HepG2 (cell line): Measurements from ENCODE around the gene EMP2. TPM values are rescaled to one million over a fixed set of nuclear protein-coding genes. Genes with fewer than 3 reads are reported as not detected.
A peak's percentile ranks its signal among the peaks of the same experiment; 100 is the strongest.

Experiments
- ATAC-seq: fragments of 200-7000 bp; cut with Tn5 transposase; 3 replicates; pipeline ENCODE4 v1.9.1; 2020; ENCODE audit warnings: mild to moderate bottlenecking, moderate library complexity
- BruUV-seq: library from RNA; stranded (reverse); fragments of 400-500 nt; replicated peaks from 2 replicates; lab custom pipeline; 2021; lab: Mats Ljungman, UMichigan
- CTCF ChIA-PET: fragments of 300-600 bp; formaldehyde crosslinking; extraction: SDS; loops from one replicate; lab custom pipeline; 2021; ENCODE audit warnings: low total read pairs, inconsistent platforms, low intra/inter-chr PET ratio; lab: Yijun Ruan, JAX
- POLR2A ChIA-PET: fragments of 350-600 bp; sonication (Branson Sonifier 250); formaldehyde crosslinking; loops from one replicate; lab custom pipeline; 2020; ENCODE audit warnings: antibody characterized with exemption, inconsistent platforms; lab: Yijun Ruan, JAX
- DNase-seq: peaks from one replicate; pipeline ENCODE4 v3.0.0-alpha.2; 2015; ENCODE audit warnings: low spot score
- FAIRE-seq: peaks from 3 replicates; lab custom pipeline; 2011; peaks lifted over from hg19 to GRCh38; lab: Jason Lieb, UNC
- H2AFZ ChIP-seq: one replicate; pipeline ENCODE4 v1.6.1; 2011; ENCODE audit warnings: low read length, inconsistent platforms
- H3K27ac ChIP-seq: fragments of 300-600 bp; 3 replicates; pipeline ENCODE4 v1.8.0; 2011; ENCODE audit warnings: mixed run types, mild to moderate bottlenecking, mixed read lengths, low read length, inconsistent platforms; ENCODE audit not compliant: insufficient read depth; ENCODE audit errors: extremely low read length
- H3K27me3 ChIP-seq, 2 experiments: fragments of 200-600 bp in 1 of 2; 2 replicates in 1 of 2; 3 replicates in 1 of 2; pipeline versions ENCODE4 v1.6.0 to v1.8.0; 2011; ENCODE audit warnings: low read length in 2 of 2, mild to moderate bottlenecking in 2 of 2, moderate library complexity in 2 of 2, inconsistent platforms in 1 of 2; ENCODE audit not compliant: insufficient read depth in 2 of 2, control insufficient read depth in 1 of 2
- H3K36me3 ChIP-seq, 2 experiments: fragments of 200-600 bp in 1 of 2; replicated peaks in 1 of 2; 2 replicates in 1 of 2; 3 replicates in 1 of 2; pipeline versions ENCODE4 v1.5.1 to v1.8.0; 2011; ENCODE audit warnings: low read length in 2 of 2, inconsistent platforms in 1 of 2; ENCODE audit not compliant: insufficient read depth in 2 of 2, control insufficient read depth in 1 of 2
- H3K4me1 ChIP-seq: 2 replicates; pipeline ENCODE4 v1.5.1; 2012; ENCODE audit warnings: low read length, inconsistent platforms; ENCODE audit not compliant: insufficient read depth
- H3K4me2 ChIP-seq: 2 replicates; pipeline ENCODE4 v1.6.0; 2011; ENCODE audit warnings: low read depth, low read length, inconsistent platforms
- H3K4me3 ChIP-seq, 3 experiments: fragments of 200-600 bp in 1 of 3; sonication (generic), shearing (Covaris generic) in 1 of 3; replicated peaks in 1 of 3; 2 replicates each; pipeline ENCODE4 v1.5.1; 2011 to 2016; ENCODE audit warnings: low read length in 3 of 3, inconsistent platforms in 2 of 3, low read depth in 2 of 3, mild to moderate bottlenecking in 2 of 3, control low read depth in 1 of 3, mixed read lengths in 1 of 3; ENCODE audit not compliant: insufficient read depth in 1 of 3
- H3K79me2 ChIP-seq: one replicate; pipeline ENCODE4 v1.6.1; 2011; ENCODE audit warnings: low read length, inconsistent platforms; ENCODE audit not compliant: insufficient read depth
- H3K9ac ChIP-seq: 2 replicates; pipeline ENCODE4 v1.6.0; 2011; ENCODE audit warnings: mild to moderate bottlenecking, low read depth, low read length, inconsistent platforms; ENCODE audit not compliant: insufficient read depth
- H3K9me3 ChIP-seq: 2 replicates; pipeline ENCODE4 v1.5.1; 2012; ENCODE audit warnings: mild to moderate bottlenecking, low read length
- H4K20me1 ChIP-seq: 2 replicates; pipeline ENCODE4 v1.6.0; 2011; ENCODE audit warnings: inconsistent platforms, mild to moderate bottlenecking, low read length, moderate library complexity; ENCODE audit not compliant: insufficient read depth
- CEBPG ChIP-seq: IDR thresholded peaks from 2 replicates; pipeline ENCODE4 v1.6.1; 2016
- FOXJ3 ChIP-seq: sonication (generic); formaldehyde crosslinking; IDR thresholded peaks from 2 replicates; pipeline ENCODE4 v1.4.0; 2020; ENCODE audit warnings: missing genetic modification reagents, mild to moderate bottlenecking, borderline replicate concordance
- GTF2F1 ChIP-seq: fragments of 150-350 bp; IDR thresholded peaks from 2 replicates; pipeline ENCODE4 v1.6.1; 2014; ENCODE audit warnings: low read length
- TCF7L2 ChIP-seq: IDR thresholded peaks from 2 replicates; pipeline ENCODE4 v1.6.1; 2011; ENCODE audit warnings: mild to moderate bottlenecking, low read depth, low read length, moderate library complexity
- XBP1 ChIP-seq: sonication (generic); formaldehyde crosslinking; IDR thresholded peaks from 2 replicates; pipeline ENCODE4 v1.5.0; 2020; ENCODE audit warnings: missing genetic modification reagents
- ZNF101 ChIP-seq: sonication (generic); formaldehyde crosslinking; IDR thresholded peaks from 2 replicates; pipeline ENCODE4 v1.4.0; 2020; ENCODE audit warnings: mild to moderate bottlenecking, low read depth, missing genetic modification reagents, borderline replicate concordance
- ZNF121 ChIP-seq: sonication (generic); formaldehyde crosslinking; IDR thresholded peaks from 2 replicates; pipeline ENCODE4 v1.5.0; 2020; ENCODE audit warnings: mild to moderate bottlenecking, missing genetic modification reagents
- ZNF589 ChIP-seq: sonication (generic); formaldehyde crosslinking; conservative IDR thresholded peaks from 2 replicates; pipeline ENCODE4 v1.8.0; 2022; ENCODE audit warnings: mild to moderate bottlenecking, moderate library complexity, missing genetic modification reagents
- ZNF773 ChIP-seq: sonication (generic); formaldehyde crosslinking; IDR thresholded peaks from 2 replicates; pipeline ENCODE4 v1.4.0; 2020; ENCODE audit warnings: missing genetic modification reagents, borderline replicate concordance
- ZNF879 ChIP-seq: sonication (generic); formaldehyde crosslinking; IDR thresholded peaks from 2 replicates; pipeline ENCODE4 v1.8.1; 2023; ENCODE audit warnings: missing genetic modification reagents
- WGBS: methylation state at CpG from one replicate; pipeline ENCODE4 v1.1.6; 2017; ENCODE audit warnings: low lambda C conversion rate; 5-methylcytosine and 5-hydroxymethylcytosine counted together
- in situ Hi-C: cut with HindIII; loops from 2 replicates; pipeline ENCODE4 v1.10.0; 2017; ENCODE audit warnings: low pct_unique_long_range_greater_than_20kb; ENCODE audit not compliant: extremely low pct_ligation_motif_present
- intact Hi-C: fragments of 100-400 bp; cut with micrococcal nuclease; formaldehyde crosslinking; loops from one replicate; pipeline ENCODE4 v1.10.0; 2022; ENCODE audit not compliant: unreplicated experiment
- polyA plus RNA-seq, 8 experiments: library from polyadenylated mRNA; depleted of rRNA in 3 of 8; stranded (reverse) in 7 of 8; unstranded in 1 of 8; fragments of >200 nt; fragmentation: Illumina TruSeq in 4 of 8; extraction: Trizol in 4 of 8; gene quantifications; 2 replicates each; pipeline versions ENCODE4 v1.2.1 to v1.2.3, GENCODE V29; 2011 to 2016; ENCODE audit warnings: low read depth in 4 of 8, missing spikeins in 1 of 8, mixed read lengths in 1 of 8; ENCODE audit not compliant: insufficient read depth in 1 of 8
- total RNA-seq, 5 experiments: library from RNA; depleted of rRNA; stranded (reverse); fragments of >200 nt; fragmentation: Illumina TruSeq; extraction: Trizol; gene quantifications; 2 replicates each; pipeline ENCODE4 v1.2.3, GENCODE V29; 2016; ENCODE audit warnings: low read depth in 1 of 5
- TF ChIP-seq, protein P1 (sequence below): sonication (generic); formaldehyde crosslinking; IDR thresholded peaks from 2 replicates; pipeline ENCODE4 v1.8.0; 2022; ENCODE audit warnings: mild to moderate bottlenecking, missing genetic modification reagents; ENCODE audit not compliant: insufficient replicate concordance
- TF ChIP-seq, protein P2 (sequence below): IDR thresholded peaks from 2 replicates; pipeline ENCODE4 v1.6.1; 2016; ENCODE audit warnings: low read depth, control low read depth
- TF ChIP-seq, protein P3 (sequence below): sonication (generic); formaldehyde crosslinking; IDR thresholded peaks from 2 replicates; pipeline ENCODE4 v1.5.1; 2020; ENCODE audit warnings: missing genetic modification reagents, mild to moderate bottlenecking, borderline replicate concordance

Gene EMP2
- total and polyA plus RNA-seq, 2 of the 13 experiments (the other 11 are each of a cell fraction or from before 2014, with no cell fraction given): 24.6 to 91.2 TPM

DNA sequence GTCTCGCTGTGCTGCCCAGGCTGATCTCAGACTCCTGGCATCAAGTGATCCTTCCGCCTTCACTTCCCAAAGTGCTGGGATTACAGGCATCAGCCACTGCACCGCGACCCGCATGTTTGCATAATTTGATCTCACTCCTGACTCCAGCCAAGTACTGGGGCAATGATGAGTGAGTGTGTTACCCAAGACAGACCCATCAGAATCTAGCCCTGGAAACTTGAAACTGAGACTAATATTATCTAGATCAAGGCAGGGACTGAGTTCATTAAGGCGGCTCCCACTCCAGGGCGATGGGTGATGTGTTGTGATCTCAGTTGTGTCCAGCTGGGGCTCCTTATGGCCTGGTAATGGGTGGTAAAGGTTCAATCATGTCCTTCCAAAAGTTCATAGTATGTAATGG, 53.4 kb downstream of the EMP2 start:
- H3K27me3 ChIP-seq: no peaks in the 10 kb centered on the region
- H3K4me2 ChIP-seq: no peak overlapping the region
- intact Hi-C loops: no loop called here
- BruUV-seq: no TSS peak
- DNase-seq (no peak), FAIRE-seq (no peak), ATAC-seq (no peak)
- H3K4me1 ChIP-seq: peaks cover 1% of the 10 kb centered on the region
- WGBS: 96% methylated on average over 7 of the region's 7 CpGs
- H4K20me1 ChIP-seq: no peaks in the 10 kb centered on the region
- POLR2A ChIA-PET: no interaction called here
- in situ Hi-C loops: no loop called here
- no peaks in the 10 kb centered on the region for H3K79me2 ChIP-seq
- H3K27ac ChIP-seq: no peak overlapping the region
- no peaks in the 10 kb centered on the region for H3K9me3 ChIP-seq
- no peak overlapping the region for H3K9ac ChIP-seq
- peaks cover 3 to 4% of the 10 kb centered on the region in 2 experiments; a peak in 3 of 5 replicates for H3K36me3 ChIP-seq
- peak; percentile 55; the same call in 1 of the 2 replicates for TF ChIP-seq ZNF121 (CRISPR knock-in tag)
- TF ChIP-seq TCF7L2: no peak
- TF ChIP-seq CEBPG (CRISPR knock-in tag): no peak
- H3K4me3 ChIP-seq: no peak overlapping the region
- CTCF ChIA-PET: no interaction called here
- H2AFZ ChIP-seq: no peak overlapping the region

DNA sequence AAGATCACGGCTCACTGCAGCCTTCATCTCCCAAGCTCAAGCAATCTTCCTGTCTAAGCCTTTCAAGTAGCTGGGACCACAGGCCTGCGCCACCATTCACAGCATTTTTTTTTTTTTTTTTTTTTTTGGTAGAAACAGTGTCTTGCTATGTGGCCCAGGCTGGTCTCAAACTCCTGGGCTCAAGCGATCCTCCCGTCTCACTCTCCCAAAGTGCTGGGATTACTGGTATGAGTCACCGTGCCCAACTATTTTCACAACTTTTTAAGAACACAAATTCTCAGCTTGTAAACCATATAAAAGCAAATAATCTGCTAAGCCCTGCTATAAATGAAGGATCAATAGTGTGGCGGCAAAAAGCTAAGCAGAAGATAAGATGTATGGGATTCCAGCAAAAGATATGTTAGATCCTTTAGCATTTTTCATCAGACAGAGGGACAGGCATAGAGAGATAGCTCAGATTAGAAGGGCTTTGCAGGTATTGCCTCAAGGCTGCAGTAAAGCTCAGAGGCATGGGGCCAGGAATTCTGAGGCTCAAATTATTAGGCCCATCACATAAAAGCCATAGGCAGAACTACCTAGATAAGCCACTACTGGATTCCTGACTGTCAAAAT, 55.1 kb downstream of the EMP2 start:
- Histone ChIP-seq H3K4me3 (no peak overlapping the region), H3K27me3 (no peaks in the 10 kb centered on the region), H3K4me1 (peaks cover 18% of the 10 kb centered on the region), H3K36me3 (no peaks in the 10 kb centered on the region), H3K27ac (no peak overlapping the region), H3K79me2 (no peaks in the 10 kb centered on the region), H3K4me2 (no peak overlapping the region), H3K9ac (no peak overlapping the region), H3K9me3 (no peaks in the 10 kb centered on the region), H4K20me1 (no peaks in the 10 kb centered on the region), H2AFZ (no peak overlapping the region)
- no TSS peak for BruUV-seq
- POLR2A ChIA-PET: interaction anchor here (0.5 kb wide), 1 partner anchor 35 kb away, joined by 3 read pairs; no protein-coding TSS in a partner anchor
- no peak for ATAC-seq
- intact Hi-C loops (no loop called here), in situ Hi-C loops (no loop called here)
- WGBS: 97% methylated on average over 6 of the region's 6 CpGs
- CTCF ChIA-PET: no interaction called here
- DNase-seq: no peak
- no peak for FAIRE-seq
- TF ChIP-seq XBP1 (CRISPR knock-in tag) (no peak), ZNF589 (CRISPR knock-in tag) (no peak), ZNF101 (CRISPR knock-in tag) (no peak), GTF2F1 (no peak), ZNF773 (CRISPR knock-in tag) (no peak), ZNF879 (no peak), FOXJ3 (CRISPR knock-in tag) (no peak)
- TF ChIP-seq, protein P1, sequence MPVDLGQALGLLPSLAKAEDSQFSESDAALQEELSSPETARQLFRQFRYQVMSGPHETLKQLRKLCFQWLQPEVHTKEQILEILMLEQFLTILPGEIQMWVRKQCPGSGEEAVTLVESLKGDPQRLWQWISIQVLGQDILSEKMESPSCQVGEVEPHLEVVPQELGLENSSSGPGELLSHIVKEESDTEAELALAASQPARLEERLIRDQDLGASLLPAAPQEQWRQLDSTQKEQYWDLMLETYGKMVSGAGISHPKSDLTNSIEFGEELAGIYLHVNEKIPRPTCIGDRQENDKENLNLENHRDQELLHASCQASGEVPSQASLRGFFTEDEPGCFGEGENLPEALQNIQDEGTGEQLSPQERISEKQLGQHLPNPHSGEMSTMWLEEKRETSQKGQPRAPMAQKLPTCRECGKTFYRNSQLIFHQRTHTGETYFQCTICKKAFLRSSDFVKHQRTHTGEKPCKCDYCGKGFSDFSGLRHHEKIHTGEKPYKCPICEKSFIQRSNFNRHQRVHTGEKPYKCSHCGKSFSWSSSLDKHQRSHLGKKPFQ (CRISPR knock-in tag): no peak
- TF ChIP-seq, protein P2, sequence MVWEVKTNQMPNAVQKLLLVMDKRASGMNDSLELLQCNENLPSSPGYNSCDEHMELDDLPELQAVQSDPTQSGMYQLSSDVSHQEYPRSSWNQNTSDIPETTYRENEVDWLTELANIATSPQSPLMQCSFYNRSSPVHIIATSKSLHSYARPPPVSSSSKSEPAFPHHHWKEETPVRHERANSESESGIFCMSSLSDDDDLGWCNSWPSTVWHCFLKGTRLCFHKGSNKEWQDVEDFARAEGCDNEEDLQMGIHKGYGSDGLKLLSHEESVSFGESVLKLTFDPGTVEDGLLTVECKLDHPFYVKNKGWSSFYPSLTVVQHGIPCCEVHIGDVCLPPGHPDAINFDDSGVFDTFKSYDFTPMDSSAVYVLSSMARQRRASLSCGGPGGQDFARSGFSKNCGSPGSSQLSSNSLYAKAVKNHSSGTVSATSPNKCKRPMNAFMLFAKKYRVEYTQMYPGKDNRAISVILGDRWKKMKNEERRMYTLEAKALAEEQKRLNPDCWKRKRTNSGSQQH (CRISPR knock-in tag): no peak
- TF ChIP-seq, protein P3, sequence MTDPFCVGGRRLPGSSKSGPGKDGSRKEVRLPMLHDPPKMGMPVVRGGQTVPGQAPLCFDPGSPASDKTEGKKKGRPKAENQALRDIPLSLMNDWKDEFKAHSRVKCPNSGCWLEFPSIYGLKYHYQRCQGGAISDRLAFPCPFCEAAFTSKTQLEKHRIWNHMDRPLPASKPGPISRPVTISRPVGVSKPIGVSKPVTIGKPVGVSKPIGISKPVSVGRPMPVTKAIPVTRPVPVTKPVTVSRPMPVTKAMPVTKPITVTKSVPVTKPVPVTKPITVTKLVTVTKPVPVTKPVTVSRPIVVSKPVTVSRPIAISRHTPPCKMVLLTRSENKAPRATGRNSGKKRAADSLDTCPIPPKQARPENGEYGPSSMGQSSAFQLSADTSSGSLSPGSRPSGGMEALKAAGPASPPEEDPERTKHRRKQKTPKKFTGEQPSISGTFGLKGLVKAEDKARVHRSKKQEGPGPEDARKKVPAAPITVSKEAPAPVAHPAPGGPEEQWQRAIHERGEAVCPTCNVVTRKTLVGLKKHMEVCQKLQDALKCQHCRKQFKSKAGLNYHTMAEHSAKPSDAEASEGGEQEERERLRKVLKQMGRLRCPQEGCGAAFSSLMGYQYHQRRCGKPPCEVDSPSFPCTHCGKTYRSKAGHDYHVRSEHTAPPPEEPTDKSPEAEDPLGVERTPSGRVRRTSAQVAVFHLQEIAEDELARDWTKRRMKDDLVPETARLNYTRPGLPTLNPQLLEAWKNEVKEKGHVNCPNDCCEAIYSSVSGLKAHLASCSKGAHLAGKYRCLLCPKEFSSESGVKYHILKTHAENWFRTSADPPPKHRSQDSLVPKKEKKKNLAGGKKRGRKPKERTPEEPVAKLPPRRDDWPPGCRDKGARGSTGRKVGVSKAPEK (CRISPR knock-in tag): no peak
